Cortex of kidney (tissue), 1 donor: ENCODE results near the gene HES7.

Experiments used
- DNase-seq: peaks from one replicate; lab custom pipeline; 2025; lab: John Stamatoyannopoulos, UW

The HES7 gene

DNA sequence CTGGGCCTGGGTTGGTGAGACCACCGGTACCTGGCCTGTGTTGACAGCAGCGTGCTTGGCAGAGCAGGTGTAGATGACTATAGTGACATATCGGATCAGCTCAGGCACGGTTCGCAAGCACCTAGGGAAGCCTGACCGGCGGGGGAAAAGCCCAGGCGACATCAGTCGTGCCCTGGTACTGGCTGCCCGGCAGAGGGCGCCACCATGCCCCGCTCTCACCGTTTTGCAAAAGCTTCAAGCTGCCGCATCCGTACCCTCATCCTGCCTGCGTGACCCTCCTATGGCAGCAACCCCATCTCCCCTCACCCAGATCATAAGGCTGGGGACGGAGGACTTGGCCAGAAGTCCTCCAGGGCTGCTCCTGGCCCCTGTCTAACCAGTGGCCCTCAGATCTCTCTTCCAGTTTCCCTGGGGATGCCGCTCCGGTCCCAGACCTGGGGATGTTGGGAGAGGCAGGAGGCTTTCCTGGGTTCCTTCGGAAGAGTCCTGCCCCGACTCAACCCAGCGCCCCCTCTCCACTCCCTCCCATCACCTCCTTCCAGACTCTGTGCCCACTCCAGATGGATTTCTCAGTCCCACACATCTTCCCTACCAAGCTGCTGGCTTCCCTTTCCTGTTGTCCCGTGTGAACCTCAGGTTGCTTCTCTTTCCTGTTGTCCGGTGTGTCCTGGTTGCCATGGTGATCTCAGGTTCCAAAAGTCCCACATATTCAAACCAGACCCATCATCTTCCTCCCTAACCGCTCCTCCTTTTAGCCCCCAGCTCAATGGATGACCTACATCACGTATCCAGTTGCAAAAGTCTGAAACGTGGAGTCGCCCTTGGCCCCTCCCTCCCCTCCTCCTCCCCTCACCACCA lies 50.0 kb downstream of the HES7 start:
- DNase-seq = no peak

- no peak for DNase-seq
Observed at GRCh38 chr17:8072729-8073461, 51.0 kb downstream of the HES7 start.

DNA sequence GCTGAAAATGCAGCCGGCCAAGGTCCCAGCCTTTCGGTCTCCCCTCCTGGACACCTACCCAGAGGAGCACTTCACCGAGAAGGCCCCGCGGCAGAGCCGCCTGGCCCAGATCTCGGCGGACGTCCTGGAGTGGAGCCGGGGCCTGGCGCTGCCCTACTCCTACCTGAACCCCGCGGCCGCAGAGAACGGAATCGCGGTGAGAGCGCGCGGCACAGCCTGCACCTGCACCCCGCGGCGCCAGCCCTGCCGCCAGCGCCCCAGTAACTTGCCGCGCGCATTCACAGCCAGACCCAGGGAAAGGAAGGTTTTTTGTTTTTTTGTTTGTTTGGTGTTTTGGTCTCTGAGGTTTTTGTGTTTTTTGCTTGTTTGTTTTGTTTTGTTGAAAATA lies 51.6 kb downstream of the HES7 start:
- DNase-seq = no peak

DNA sequence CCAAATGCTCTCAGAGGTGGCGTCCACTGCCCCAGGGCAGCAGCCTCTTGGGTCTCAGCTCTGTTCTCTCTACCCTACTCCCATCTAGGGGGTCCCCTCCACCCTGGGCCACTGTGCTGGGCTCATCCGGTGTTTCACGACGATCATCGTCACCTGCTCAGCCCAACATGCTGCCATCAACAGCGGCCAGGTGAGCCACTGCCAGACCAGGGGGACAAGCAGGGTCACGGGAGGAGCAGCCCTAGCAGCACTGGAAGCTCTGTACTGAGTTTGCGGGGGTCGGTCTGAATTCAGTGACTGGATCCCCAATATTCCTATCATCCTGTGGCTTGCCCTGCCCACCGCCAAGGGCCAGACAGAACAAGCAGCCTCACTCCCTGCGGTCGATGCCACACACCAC lies 52.4 kb downstream of the HES7 start:
- no peak for DNase-seq
